ENCODE data around the gene RPL7A.
"Not testable (repeated sequence)": the region's sequence is repeated elsewhere in the genome, so short reads cannot be mapped to it uniquely, and the experiment has no call there.

The RPL7A gene

DNA sequence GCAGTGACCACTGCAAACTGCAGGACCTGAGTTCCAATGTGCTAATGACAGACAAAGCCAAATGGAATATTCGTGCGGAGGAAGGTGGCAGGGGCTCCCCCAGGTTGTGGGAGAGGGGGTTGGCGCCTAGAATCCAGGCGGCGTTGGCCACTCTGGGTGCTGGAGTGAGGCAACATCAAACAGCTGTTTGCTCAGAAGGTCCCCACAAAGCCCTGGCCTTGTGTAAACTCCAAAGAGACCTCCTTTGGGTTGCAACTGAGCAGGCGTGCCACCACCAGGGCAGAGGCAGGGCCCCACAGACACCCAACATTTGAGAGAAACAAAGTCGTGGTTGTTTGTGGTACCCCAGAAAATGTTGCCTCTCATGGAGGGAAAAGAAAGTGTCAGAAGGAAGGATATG is 42.7 kb downstream of the RPL7A start:
- TF ChIP-seq CTCF (conservative IDR thresholded peaks at IDR 0.05; ENCODE audit: low read length) (no peak), EZH2phosphoT487 (IDR thresholded peaks at IDR 0.05; ENCODE audit: borderline replicate concordance) (no peak)
- no peak overlapping the region for H3K9ac ChIP-seq (ENCODE audit: low read depth, low read length, poor library complexity, severe bottlenecking)
- no peak overlapping the region for H3K4me3 ChIP-seq (ENCODE audit: low read length, poor library complexity, severe bottlenecking)
- no peaks in the 10 kb centered on the region for H3K4me1 ChIP-seq (ENCODE audit: insufficient read depth, low read length, poor library complexity, severe bottlenecking)
- no peaks in the 10 kb centered on the region for H4K20me1 ChIP-seq (ENCODE audit: insufficient read depth, low read length, poor library complexity, severe bottlenecking)
- no peaks in the 10 kb centered on the region for H3K79me2 ChIP-seq (ENCODE audit: insufficient read depth, low read length)
- no peak overlapping the region for H3K4me2 ChIP-seq (ENCODE audit: low read depth, low read length, poor library complexity, severe bottlenecking)
- no peaks in the 10 kb centered on the region for H3F3A ChIP-seq (ENCODE audit: low read depth)
- no peak overlapping the region for H2AFZ ChIP-seq (ENCODE audit: low read length)
- H3K9me2 ChIP-seq (replicated peaks; ENCODE audit: low read depth, low read length) = no peaks in the 10 kb centered on the region
- no peaks in the 10 kb centered on the region for H3K9me3 ChIP-seq (ENCODE audit: insufficient read depth, low read depth, low read length)
- no peaks in the 10 kb centered on the region for H3K27me3 ChIP-seq (ENCODE audit: insufficient read depth, low read length, poor library complexity, severe bottlenecking)
- no peaks in the 10 kb centered on the region for H3K36me3 ChIP-seq (ENCODE audit: insufficient read depth, low read length)

DNA sequence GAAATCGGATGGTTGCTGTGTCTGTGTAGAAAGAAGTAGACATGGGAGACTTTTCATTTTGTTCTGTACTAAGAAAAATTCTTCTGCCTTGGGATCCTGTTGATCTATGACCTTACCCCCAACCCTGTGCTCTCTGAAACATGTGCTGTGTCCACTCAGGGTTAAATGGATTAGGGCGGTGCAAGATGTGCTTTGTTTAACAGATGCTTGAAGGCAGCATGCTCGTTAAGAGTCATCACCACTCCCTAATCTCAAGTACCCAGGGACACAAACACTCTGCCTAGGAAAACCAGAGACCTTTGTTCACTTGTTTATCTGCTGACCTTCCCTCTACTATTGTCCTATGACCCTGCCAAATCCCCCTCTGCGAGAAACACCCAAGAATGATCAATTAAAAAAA is 43.4 kb downstream of the RPL7A start:
- not testable (repeated sequence) for H3K9me3 ChIP-seq (ENCODE audit: insufficient read depth, low read depth, low read length); H3F3A ChIP-seq (ENCODE audit: low read depth); H2AFZ ChIP-seq (ENCODE audit: low read length); H3K27me3 ChIP-seq (ENCODE audit: insufficient read depth, low read length, poor library complexity, severe bottlenecking); H4K20me1 ChIP-seq (ENCODE audit: insufficient read depth, low read length, poor library complexity, severe bottlenecking); H3K79me2 ChIP-seq (ENCODE audit: insufficient read depth, low read length); H3K4me3 ChIP-seq (ENCODE audit: low read length, poor library complexity, severe bottlenecking); H3K9ac ChIP-seq (ENCODE audit: low read depth, low read length, poor library complexity, severe bottlenecking); H3K4me1 ChIP-seq (ENCODE audit: insufficient read depth, low read length, poor library complexity, severe bottlenecking); H3K36me3 ChIP-seq (ENCODE audit: insufficient read depth, low read length); H3K4me2 ChIP-seq (ENCODE audit: low read depth, low read length, poor library complexity, severe bottlenecking); H3K9me2 ChIP-seq (replicated peaks; ENCODE audit: low read depth, low read length)

DNA sequence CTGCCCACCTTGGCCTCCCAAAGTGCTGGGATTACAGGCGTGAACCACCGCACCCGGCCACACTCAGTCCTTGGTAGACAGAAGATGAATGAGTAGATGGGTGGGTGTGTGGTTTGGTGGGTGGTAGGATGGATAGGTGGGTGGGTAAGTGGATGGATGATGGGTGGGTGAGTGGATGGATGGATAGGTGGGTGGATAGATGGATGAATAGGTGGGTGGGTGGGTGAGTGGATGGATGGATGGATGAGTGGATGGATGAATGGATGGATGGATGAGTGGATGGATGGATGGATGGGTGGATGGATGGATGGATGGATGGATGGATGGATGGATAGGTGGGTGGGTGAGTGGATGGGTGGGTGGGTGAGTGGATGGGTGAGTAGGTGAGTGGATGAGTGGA is 44.3 kb downstream of the RPL7A start:
- not testable (repeated sequence) for H3K36me3 ChIP-seq (ENCODE audit: insufficient read depth, low read length); H3K79me2 ChIP-seq (ENCODE audit: insufficient read depth, low read length); H3K9me2 ChIP-seq (replicated peaks; ENCODE audit: low read depth, low read length); H3K27me3 ChIP-seq (ENCODE audit: insufficient read depth, low read length, poor library complexity, severe bottlenecking); H3F3A ChIP-seq (ENCODE audit: low read depth); H3K9me3 ChIP-seq (ENCODE audit: insufficient read depth, low read depth, low read length); H2AFZ ChIP-seq (ENCODE audit: low read length); H3K9ac ChIP-seq (ENCODE audit: low read depth, low read length, poor library complexity, severe bottlenecking); H3K4me2 ChIP-seq (ENCODE audit: low read depth, low read length, poor library complexity, severe bottlenecking); H3K4me3 ChIP-seq (ENCODE audit: low read length, poor library complexity, severe bottlenecking); H3K4me1 ChIP-seq (ENCODE audit: insufficient read depth, low read length, poor library complexity, severe bottlenecking); H4K20me1 ChIP-seq (ENCODE audit: insufficient read depth, low read length, poor library complexity, severe bottlenecking)

DNA sequence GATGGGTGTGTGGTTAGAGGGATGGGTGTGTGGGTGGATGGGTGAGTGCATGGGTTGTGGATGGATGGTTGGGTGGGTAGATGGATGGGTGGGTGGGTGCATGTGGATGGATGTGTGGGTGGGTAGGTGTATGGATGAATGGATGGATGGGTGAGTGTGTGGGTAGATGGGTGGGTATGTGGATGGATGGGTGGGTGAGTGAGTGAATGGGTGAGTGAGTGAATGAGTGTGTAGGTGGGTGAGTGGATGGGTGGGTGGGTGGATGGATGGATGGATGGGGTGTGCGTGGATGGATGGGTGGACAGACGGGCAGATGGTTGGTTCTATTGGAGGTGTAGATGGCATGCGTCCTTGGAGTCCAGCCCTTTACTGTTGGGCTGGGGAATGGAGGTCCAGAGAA is 45.4 kb downstream of the RPL7A start:
- Histone ChIP-seq H4K20me1 (ENCODE audit: insufficient read depth, low read length, poor library complexity, severe bottlenecking) (no peaks in the 10 kb centered on the region), H3K9me3 (ENCODE audit: insufficient read depth, low read depth, low read length) (no peaks in the 10 kb centered on the region), H3F3A (ENCODE audit: low read depth) (no peaks in the 10 kb centered on the region), H3K36me3 (ENCODE audit: insufficient read depth, low read length) (no peaks in the 10 kb centered on the region), H3K4me3 (ENCODE audit: low read length, poor library complexity, severe bottlenecking) (no peak overlapping the region), H2AFZ (ENCODE audit: low read length) (no peak overlapping the region), H3K9me2 (replicated peaks; ENCODE audit: low read depth, low read length) (no peaks in the 10 kb centered on the region), H3K4me2 (ENCODE audit: low read depth, low read length, poor library complexity, severe bottlenecking) (no peak overlapping the region), H3K9ac (ENCODE audit: low read depth, low read length, poor library complexity, severe bottlenecking) (no peak overlapping the region), H3K4me1 (ENCODE audit: insufficient read depth, low read length, poor library complexity, severe bottlenecking) (no peaks in the 10 kb centered on the region), H3K27me3 (ENCODE audit: insufficient read depth, low read length, poor library complexity, severe bottlenecking) (no peaks in the 10 kb centered on the region), H3K79me2 (ENCODE audit: insufficient read depth, low read length) (no peaks in the 10 kb centered on the region)
- TF ChIP-seq CTCF (conservative IDR thresholded peaks at IDR 0.05; ENCODE audit: low read length) (no peak), EZH2phosphoT487 (IDR thresholded peaks at IDR 0.05; ENCODE audit: borderline replicate concordance) (no peak)
